Liver (tissue), 9 donors: ENCODE measurements around the gene RCAN3. TPM values are rescaled to one million over a fixed set of nuclear protein-coding genes. Genes with fewer than 3 reads are reported as not detected.
A peak's percentile ranks its signal among the peaks of the same experiment; 100 is the strongest.

ENCODE experiments used
- DNase-seq: peaks from one replicate; pipeline ENCODE4 v3.0.0-alpha.2; 2017; ENCODE audit warnings: low spot score
- H3K27ac ChIP-seq, 2 donors: one replicate each; pipeline ENCODE4 v1.7.0; 2013; ENCODE audit warnings: inconsistent platforms in 2 of 2, low read length in 2 of 2, control low read depth in 1 of 2, low read depth in 1 of 2, mild to moderate bottlenecking in 1 of 2
- H3K27me3 ChIP-seq, 4 donors: one replicate each; pipeline versions ENCODE4 v1.6.1 to v1.7.0; 2013; ENCODE audit warnings: low read length in 3 of 4, inconsistent platforms in 1 of 4, mild to moderate bottlenecking in 1 of 4, moderate library complexity in 1 of 4; ENCODE audit not compliant: control insufficient read depth in 4 of 4, insufficient read depth in 4 of 4
- H3K36me3 ChIP-seq, 4 donors: one replicate each; pipeline versions ENCODE4 v1.6.1 to v1.7.0; 2013; ENCODE audit warnings: low read length in 3 of 4, mild to moderate bottlenecking in 3 of 4, low read depth in 1 of 4, moderate library complexity in 1 of 4; ENCODE audit not compliant: control insufficient read depth in 4 of 4, insufficient read depth in 3 of 4
- H3K4me1 ChIP-seq, 4 donors: one replicate each; pipeline versions ENCODE4 v1.6.1 to v1.7.0; 2013; ENCODE audit warnings: low read length in 3 of 4, mild to moderate bottlenecking in 3 of 4, moderate library complexity in 1 of 4; ENCODE audit not compliant: control insufficient read depth in 4 of 4, insufficient read depth in 4 of 4
- H3K4me3 ChIP-seq, 3 donors: one replicate each; pipeline versions ENCODE4 v1.6.1 to v1.7.0; 2013; ENCODE audit warnings: low read length in 3 of 3, control low read depth in 1 of 3, low read depth in 1 of 3, mild to moderate bottlenecking in 1 of 3
- H3K9ac ChIP-seq, 2 donors: one replicate each; pipeline ENCODE4 v1.7.0; 2013; ENCODE audit warnings: low read length in 2 of 2, mild to moderate bottlenecking in 2 of 2, moderate library complexity in 2 of 2, control low read depth in 1 of 2, low read depth in 1 of 2
- H3K9me3 ChIP-seq, 4 donors: one replicate each; pipeline versions ENCODE4 v1.6.1 to v1.7.0; 2013; ENCODE audit warnings: low read length in 3 of 4; ENCODE audit not compliant: control insufficient read depth in 4 of 4
- EGR1 ChIP-seq, 2 donors: IDR thresholded peaks; 2 replicates each; pipeline ENCODE4 v1.6.1; 2016 to 2018; ENCODE audit warnings: antibody characterized with exemption in 2 of 2, low read depth in 2 of 2
- FOXA1 ChIP-seq: IDR thresholded peaks from 2 replicates; pipeline ENCODE4 v1.6.1; 2016; ENCODE audit warnings: antibody characterized with exemption
- FOXA2 ChIP-seq: IDR thresholded peaks from 2 replicates; pipeline ENCODE4 v1.6.1; 2016; ENCODE audit warnings: antibody characterized with exemption
- GABPA ChIP-seq, 2 donors: IDR thresholded peaks in 1 of 2; conservative IDR thresholded peaks in 1 of 2; 2 replicates each; pipeline ENCODE4 v1.6.1; 2016; ENCODE audit warnings: antibody characterized with exemption in 2 of 2, mild to moderate bottlenecking in 1 of 2, moderate library complexity in 1 of 2
- HNF4A ChIP-seq, 2 donors: conservative IDR thresholded peaks; 2 replicates each; pipeline ENCODE4 v1.6.1; 2016; ENCODE audit warnings: antibody characterized with exemption in 2 of 2, mild to moderate bottlenecking in 2 of 2
- HNF4G ChIP-seq: IDR thresholded peaks from 2 replicates; pipeline ENCODE4 v1.6.1; 2016; ENCODE audit warnings: antibody characterized with exemption
- JUND ChIP-seq, 2 donors: IDR thresholded peaks; 2 replicates each; pipeline ENCODE4 v1.6.1; 2016; ENCODE audit warnings: antibody characterized with exemption in 2 of 2
- MAX ChIP-seq: IDR thresholded peaks from 2 replicates; pipeline ENCODE4 v1.6.1; 2016; ENCODE audit warnings: antibody characterized with exemption
- NR2F2 ChIP-seq: IDR thresholded peaks from 2 replicates; pipeline ENCODE4 v1.6.1; 2016; ENCODE audit warnings: antibody characterized with exemption
- RAD21 ChIP-seq, 2 donors: IDR thresholded peaks; 2 replicates each; pipeline ENCODE4 v1.6.1; 2016; ENCODE audit warnings: antibody characterized with exemption in 2 of 2, mild to moderate bottlenecking in 2 of 2
- RXRA ChIP-seq, 2 donors: IDR thresholded peaks; 2 replicates each; pipeline ENCODE4 v1.6.1; 2017 to 2018; ENCODE audit warnings: antibody characterized with exemption in 2 of 2, mild to moderate bottlenecking in 1 of 2
- SP1 ChIP-seq: IDR thresholded peaks from 2 replicates; pipeline ENCODE4 v1.6.1; 2018; ENCODE audit warnings: antibody characterized with exemption, mild to moderate bottlenecking
- TAF1 ChIP-seq: conservative IDR thresholded peaks from 2 replicates; pipeline ENCODE4 v1.6.1; 2016; ENCODE audit warnings: antibody characterized with exemption, mild to moderate bottlenecking
- YY1 ChIP-seq: IDR thresholded peaks from 2 replicates; pipeline ENCODE4 v1.6.1; 2016; ENCODE audit warnings: antibody characterized with exemption, mild to moderate bottlenecking
- ZBTB33 ChIP-seq: IDR thresholded peaks from 2 replicates; pipeline ENCODE4 v1.6.1; 2016; ENCODE audit warnings: antibody characterized with exemption
- WGBS: extraction: QIAGEN DNeasy Blood & Tissue Kit; methylation state at CpG from one replicate; pipeline ENCODE4 v1.1.7; 2013; 5-methylcytosine and 5-hydroxymethylcytosine counted together
- polyA plus RNA-seq, 2 donors: library from polyadenylated mRNA; stranded (reverse) in 1 of 2; unstranded in 1 of 2; fragments of 200-250 nt in 1 of 2; fragments of >200 nt in 1 of 2; fragmentation: Nextera tagmentation in 1 of 2; extraction: Ambion mirVana in 1 of 2; gene quantifications; one replicate each; pipeline versions ENCODE4 v1.2.1 to v1.2.3, GENCODE V29; 2013 to 2015
- total RNA-seq, 2 donors: library from RNA; depleted of rRNA; stranded (reverse); fragments of >200 nt; gene quantifications; one replicate each; pipeline ENCODE4 v1.2.3, GENCODE V29; 2014
- TF ChIP-seq, protein P1 (sequence below): IDR thresholded peaks from 2 replicates; pipeline ENCODE4 v1.6.1; 2016; ENCODE audit warnings: antibody characterized with exemption, mild to moderate bottlenecking
- TF ChIP-seq, protein P2 (sequence below): fragments of 150-350 bp; IDR thresholded peaks from 2 replicates; pipeline ENCODE4 v1.5.1; 2017; ENCODE audit warnings: improper control_type of control experiment, low read depth, low read length; ENCODE audit not compliant: missing input control
- donor health status: healthy.
- donor health status: healthy.
- donor health status: healthy.
- donor health status: healthy.
- donor health status: healthy.

The RCAN3 gene
- total and polyA plus RNA-seq, 4 donors, result 0.97 to 3.1 (median 1.2) TPM

- no peak for DNase-seq
- 100% methylated on average over 4 of the region's 4 CpGs for WGBS
- Histone ChIP-seq H3K36me3 (no peaks in the 10 kb centered on the region), H3K4me3 (no peak overlapping the region), H3K27me3 (no peaks in the 10 kb centered on the region), H3K27ac (no peak overlapping the region), H3K9ac (no peak overlapping the region), H3K9me3 (no peaks in the 10 kb centered on the region), H3K4me1 (peaks cover 5 to 35% (median 24%) of the 10 kb centered on the region in 4 donors)
- TF ChIP-seq RAD21 (IDR thresholded peaks at IDR 0.05) (no peak), GABPA (IDR thresholded peaks at IDR 0.05 in 1 of 2, conservative IDR thresholded peaks at IDR 0.05 in 1 of 2) (no peak), HNF4G (no peak), SP1 (no peak), FOXA2 (no peak), EGR1 (IDR thresholded peaks at IDR 0.05; ENCODE audit: low read depth in 2 of 2) (no peak), ZBTB33 (no peak), FOXA1 (no peak)
- TF ChIP-seq, protein P1, sequence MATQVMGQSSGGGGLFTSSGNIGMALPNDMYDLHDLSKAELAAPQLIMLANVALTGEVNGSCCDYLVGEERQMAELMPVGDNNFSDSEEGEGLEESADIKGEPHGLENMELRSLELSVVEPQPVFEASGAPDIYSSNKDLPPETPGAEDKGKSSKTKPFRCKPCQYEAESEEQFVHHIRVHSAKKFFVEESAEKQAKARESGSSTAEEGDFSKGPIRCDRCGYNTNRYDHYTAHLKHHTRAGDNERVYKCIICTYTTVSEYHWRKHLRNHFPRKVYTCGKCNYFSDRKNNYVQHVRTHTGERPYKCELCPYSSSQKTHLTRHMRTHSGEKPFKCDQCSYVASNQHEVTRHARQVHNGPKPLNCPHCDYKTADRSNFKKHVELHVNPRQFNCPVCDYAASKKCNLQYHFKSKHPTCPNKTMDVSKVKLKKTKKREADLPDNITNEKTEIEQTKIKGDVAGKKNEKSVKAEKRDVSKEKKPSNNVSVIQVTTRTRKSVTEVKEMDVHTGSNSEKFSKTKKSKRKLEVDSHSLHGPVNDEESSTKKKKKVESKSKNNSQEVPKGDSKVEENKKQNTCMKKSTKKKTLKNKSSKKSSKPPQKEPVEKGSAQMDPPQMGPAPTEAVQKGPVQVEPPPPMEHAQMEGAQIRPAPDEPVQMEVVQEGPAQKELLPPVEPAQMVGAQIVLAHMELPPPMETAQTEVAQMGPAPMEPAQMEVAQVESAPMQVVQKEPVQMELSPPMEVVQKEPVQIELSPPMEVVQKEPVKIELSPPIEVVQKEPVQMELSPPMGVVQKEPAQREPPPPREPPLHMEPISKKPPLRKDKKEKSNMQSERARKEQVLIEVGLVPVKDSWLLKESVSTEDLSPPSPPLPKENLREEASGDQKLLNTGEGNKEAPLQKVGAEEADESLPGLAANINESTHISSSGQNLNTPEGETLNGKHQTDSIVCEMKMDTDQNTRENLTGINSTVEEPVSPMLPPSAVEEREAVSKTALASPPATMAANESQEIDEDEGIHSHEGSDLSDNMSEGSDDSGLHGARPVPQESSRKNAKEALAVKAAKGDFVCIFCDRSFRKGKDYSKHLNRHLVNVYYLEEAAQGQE, result no peak
These were observed 52.1 kb downstream of the RCAN3 start for GRCh38 chr1:24554714-24555113.

GRCh38 chr1:24555591-24556413 lies 53.2 kb downstream of the RCAN3 start, which contains the start of gene NCMAP:
Gene NCMAP, plus strand, starts transcription at chr1:24556087. Its CDS starts 39,344 bp downstream, at chr1:24595431.
- H3K4me1 ChIP-seq, result peaks cover 5 to 29% (median 18%) of the 10 kb centered on the region in 4 donors
- H3K9me3 ChIP-seq, result no peaks in the 10 kb centered on the region
- WGBS, result 2% methylated on average over 61 of the region's 61 CpGs
- no peaks in the 10 kb centered on the region for H3K36me3 ChIP-seq
- DNase-seq, result peak; percentile 69
- H3K9ac ChIP-seq, result peak within 1 kb of the TSS; percentile 44 to 52
- no peaks in the 10 kb centered on the region for H3K27me3 ChIP-seq
- H3K4me3 ChIP-seq, result peak within 1 kb of the TSS; percentile 37 to 55 (median 42)
- no peak within 1 kb of the TSS for H3K27ac ChIP-seq
- TF ChIP-seq GABPA (IDR thresholded peaks at IDR 0.05 in 1 of 2, conservative IDR thresholded peaks at IDR 0.05 in 1 of 2) (no peak), FOXA1 (no peak), ZBTB33 (no peak), RAD21 (IDR thresholded peaks at IDR 0.05) (peak; percentile 44 to 49), FOXA2 (no peak), YY1 (no peak), EGR1 (IDR thresholded peaks at IDR 0.05; ENCODE audit: low read depth in 2 of 2) (no peak), HNF4A (conservative IDR thresholded peaks at IDR 0.05) (peak in 1 of 2 donors; percentile 41), SP1 (no peak), RXRA (IDR thresholded peaks at IDR 0.05) (no peak), TAF1 (peak; percentile 21), NR2F2 (no peak), HNF4G (no peak), MAX (no peak), JUND (IDR thresholded peaks at IDR 0.05) (no peak)
- TF ChIP-seq, protein P2, sequence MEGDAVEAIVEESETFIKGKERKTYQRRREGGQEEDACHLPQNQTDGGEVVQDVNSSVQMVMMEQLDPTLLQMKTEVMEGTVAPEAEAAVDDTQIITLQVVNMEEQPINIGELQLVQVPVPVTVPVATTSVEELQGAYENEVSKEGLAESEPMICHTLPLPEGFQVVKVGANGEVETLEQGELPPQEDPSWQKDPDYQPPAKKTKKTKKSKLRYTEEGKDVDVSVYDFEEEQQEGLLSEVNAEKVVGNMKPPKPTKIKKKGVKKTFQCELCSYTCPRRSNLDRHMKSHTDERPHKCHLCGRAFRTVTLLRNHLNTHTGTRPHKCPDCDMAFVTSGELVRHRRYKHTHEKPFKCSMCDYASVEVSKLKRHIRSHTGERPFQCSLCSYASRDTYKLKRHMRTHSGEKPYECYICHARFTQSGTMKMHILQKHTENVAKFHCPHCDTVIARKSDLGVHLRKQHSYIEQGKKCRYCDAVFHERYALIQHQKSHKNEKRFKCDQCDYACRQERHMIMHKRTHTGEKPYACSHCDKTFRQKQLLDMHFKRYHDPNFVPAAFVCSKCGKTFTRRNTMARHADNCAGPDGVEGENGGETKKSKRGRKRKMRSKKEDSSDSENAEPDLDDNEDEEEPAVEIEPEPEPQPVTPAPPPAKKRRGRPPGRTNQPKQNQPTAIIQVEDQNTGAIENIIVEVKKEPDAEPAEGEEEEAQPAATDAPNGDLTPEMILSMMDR, result peak; percentile 13
- TF ChIP-seq, protein P1, result no peak
